ENCODE measurements around the gene PDS5B. TPM values are rescaled to one million over a fixed set of nuclear protein-coding genes. Genes with fewer than 3 reads are reported as not detected.
"Not testable (repeated sequence)": the region's sequence is repeated elsewhere in the genome, so short reads cannot be mapped to it uniquely, and the experiment has no call there.

Gene PDS5B
- total RNA-seq, 1 experiment from 2014 or later: 8.1 TPM

- DNase-seq (ENCODE audit: extremely low read depth, low read depth): no peak
These were observed 196.8 kb downstream of the PDS5B start for GRCh38 chr13:32783067-32783466.

DNA sequence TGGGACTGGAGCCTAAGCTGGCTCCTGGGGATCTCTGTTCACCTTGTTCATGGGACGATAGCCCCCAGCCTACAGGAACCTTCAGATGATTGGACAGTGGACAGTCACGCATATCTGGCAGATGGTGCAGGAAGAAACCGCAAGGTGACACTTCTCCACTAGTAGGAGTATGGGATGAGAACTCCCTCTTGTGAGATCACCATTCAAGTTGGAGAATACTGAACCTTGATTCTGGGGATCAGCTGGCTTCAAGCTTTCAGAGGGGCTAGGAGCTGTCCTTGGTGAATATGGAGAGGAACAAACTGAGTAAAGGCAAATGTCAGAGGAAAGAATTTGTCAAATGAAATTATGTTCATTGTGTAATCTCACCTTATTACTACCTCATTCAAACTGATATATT is 204.5 kb downstream of the PDS5B start:
- DNase-seq (ENCODE audit: extremely low read depth, low read depth): no peak

DNA sequence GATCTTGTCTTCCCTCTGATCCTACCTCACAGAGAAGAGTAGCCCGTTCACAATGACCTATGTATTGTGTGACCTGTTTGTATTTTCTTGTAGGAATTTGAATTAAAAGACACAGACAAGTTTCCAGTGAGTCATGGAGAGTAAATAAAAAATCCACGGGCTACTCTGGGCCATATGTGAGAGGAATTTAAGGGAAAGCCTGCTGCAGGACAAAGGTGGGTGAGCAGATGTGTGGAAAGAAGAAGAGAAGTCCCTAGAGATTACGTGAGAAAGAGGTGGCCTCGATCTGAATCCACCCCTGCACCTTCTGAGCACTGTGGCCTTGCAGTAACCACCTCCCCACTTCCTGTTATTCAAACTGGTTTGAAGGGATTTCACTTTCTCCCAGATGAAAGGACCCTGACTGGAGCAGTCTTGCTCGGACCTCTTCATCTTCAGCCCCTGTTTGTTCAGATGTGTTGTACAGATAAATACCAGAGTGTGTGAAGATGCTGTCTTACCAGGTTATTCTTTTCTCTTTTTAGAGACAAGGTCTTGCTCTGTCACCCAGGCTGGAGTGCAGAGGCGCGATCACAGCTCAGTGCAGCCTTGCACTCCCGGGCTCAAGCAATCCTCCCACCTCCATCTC is 205.4 kb downstream of the PDS5B start:
- DNase-seq (ENCODE audit: extremely low read depth, low read depth): no peak

- no peak for DNase-seq (ENCODE audit: extremely low read depth, low read depth)
These were observed 210.5 kb downstream of the PDS5B start for GRCh38 chr13:32796754-32797153.

DNA sequence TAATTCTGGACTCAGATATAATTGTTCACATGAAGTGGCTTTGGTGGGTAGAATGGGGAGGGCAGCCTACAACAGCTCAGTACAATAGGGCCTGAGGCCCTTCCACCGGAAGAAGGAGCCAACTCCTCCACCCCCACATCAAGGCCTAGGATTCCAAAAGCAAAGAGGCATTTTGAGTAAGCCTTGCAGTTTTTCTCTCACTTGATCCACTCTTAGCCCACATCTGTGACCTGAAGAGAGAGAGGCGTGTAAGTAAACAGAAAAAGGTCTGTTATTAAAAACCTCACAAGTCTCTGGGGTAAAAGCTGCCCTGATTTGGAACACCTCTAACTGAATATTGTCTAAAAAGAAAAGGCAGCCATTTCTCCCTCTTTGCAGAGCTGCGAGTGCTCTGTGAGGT is 215.9 kb downstream of the PDS5B start:
- no peak for DNase-seq (ENCODE audit: extremely low read depth, low read depth)

DNA sequence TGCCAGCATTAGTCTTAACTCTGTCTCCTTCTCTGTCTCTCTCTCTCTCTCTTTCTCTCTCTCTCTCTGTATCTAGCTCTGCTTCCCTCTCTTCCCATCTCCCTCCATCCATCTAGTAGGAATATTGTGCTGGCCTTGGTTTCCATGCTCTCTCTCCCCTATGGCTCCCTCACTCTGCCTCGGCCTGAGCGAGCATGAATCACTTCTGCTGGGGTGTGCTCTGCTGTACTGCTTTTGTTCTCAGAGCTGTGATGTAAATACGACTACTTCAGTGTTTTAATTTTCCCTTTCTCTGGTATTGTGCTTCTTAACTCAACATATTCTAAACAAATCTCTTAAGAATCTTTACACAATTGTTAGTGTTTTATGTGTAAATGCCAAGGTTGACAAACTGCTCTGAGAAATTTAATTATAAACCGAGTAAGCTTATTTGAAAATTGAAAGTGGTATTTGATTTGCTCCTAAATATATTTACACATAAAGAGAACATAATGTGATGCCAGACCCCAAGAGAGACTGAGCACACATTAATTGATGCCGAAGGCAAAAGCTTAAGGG is 218.5 kb downstream of the PDS5B start:
- DNase-seq (ENCODE audit: extremely low read depth, low read depth): no peak

- DNase-seq (ENCODE audit: extremely low read depth, low read depth): no peak
These were observed 225.1 kb downstream of the PDS5B start for GRCh38 chr13:32811297-32811800.

- no peak for DNase-seq (ENCODE audit: extremely low read depth, low read depth)
These were observed 235.0 kb downstream of the PDS5B start for GRCh38 chr13:32821149-32821688.

DNA sequence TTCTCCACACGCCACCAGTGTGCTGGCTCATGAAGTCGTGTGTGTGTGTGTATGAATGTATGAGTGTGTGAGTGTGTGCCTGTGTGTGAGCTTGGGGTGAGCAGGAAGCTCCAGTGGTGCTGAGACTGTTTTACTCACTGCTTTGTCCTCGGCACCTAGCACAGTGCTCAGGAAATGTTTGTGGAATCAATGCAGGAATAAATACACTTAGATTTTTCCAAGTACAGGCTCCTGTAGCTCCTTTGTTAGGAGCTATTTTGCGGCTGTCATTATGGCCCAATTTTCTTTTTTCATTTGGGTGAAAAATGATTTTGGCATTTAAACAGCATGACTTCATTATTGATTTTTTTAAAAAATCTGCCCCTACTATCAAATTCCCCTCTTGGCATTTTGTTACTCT is 236.5 kb downstream of the PDS5B start:
- DNase-seq (ENCODE audit: extremely low read depth, low read depth): no peak

GRCh38 chr13:32823597-32823996 is 237.3 kb downstream of the PDS5B start:
- no peak for DNase-seq (ENCODE audit: extremely low read depth, low read depth)

GRCh38 chr13:32824061-32824460 is 237.8 kb downstream of the PDS5B start:
- DNase-seq (ENCODE audit: extremely low read depth, low read depth): no peak

DNA sequence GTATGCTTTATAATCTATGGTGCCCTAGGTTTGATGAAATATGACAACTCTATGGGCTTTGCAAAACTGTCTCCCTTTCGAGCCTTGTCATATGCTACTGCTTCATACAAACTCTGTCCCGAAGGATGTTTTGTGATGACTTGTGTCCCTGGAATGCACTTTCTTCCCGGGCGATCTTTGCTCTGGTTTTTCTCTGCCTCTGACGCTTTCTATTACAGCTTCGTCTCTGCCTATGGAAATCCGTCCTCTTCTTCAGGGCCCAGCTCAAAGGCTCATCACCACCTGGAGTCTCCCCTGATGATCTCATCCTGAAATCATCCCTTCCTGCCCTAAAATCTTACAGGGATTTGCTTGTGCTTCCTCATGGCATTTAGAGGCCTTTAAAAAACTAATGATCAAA is 238.4 kb downstream of the PDS5B start:
- DNase-seq (ENCODE audit: extremely low read depth, low read depth): no peak

GRCh38 chr13:32825481-32825880 is 239.2 kb downstream of the PDS5B start:
- DNase-seq (ENCODE audit: extremely low read depth, low read depth): no peak

DNA sequence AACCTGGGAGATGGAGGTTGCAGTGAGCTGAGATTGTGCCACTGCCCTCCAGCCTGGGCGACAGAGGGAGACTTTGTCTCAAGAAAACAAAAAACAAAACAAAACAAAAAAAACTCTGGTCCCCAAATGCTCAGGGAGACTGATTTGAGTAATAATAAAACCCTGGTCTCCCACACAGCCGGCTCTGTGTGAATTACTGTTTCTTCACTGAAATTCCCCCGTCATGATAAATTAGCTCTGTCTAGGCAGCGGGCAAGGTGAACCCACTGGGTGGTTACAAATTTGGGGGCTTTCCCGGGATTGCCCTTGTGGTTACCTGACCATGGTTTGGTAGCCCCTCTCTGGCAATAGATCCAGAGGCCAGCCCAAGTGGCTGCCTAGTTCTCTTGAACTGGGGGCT is 240.1 kb downstream of the PDS5B start:
- not testable (repeated sequence) for DNase-seq (ENCODE audit: extremely low read depth, low read depth)

Small RNA genes within 50 kb of the gene (small RNA-seq; reads per million reads assigned to genes)
- gene RNY1P4: 0 reads per million in 2 experiments

Other genes with a start within 250 kb of the PDS5B start
- gene N4BP2L1, start 158.3 kb upstream of the PDS5B start, total RNA-seq (2014; rRNA removed; shearing (Covaris generic)): 0.15 and 0.52 TPM in 2 replicates
- gene N4BP2L2, start 47.7 kb upstream of the PDS5B start, total RNA-seq (2014; rRNA removed; shearing (Covaris generic)): 83.6 and 99.2 TPM in 2 replicates